KMS-11 (cell line): Measurements from ENCODE around the gene RESF1.

ENCODE experiments used
- H2AFZ ChIP-seq: fragments of 200-600 bp; sonication (generic); 2 replicates; pipeline ENCODE4 v1.6.1; 2016; ENCODE audit warnings: antibody characterized with exemption, mixed run types, low read depth
- H3K27ac ChIP-seq: fragments of 200-600 bp; sonication (generic); 2 replicates; pipeline ENCODE4 v1.6.1; 2016; ENCODE audit warnings: mild to moderate bottlenecking, mixed run types
- H3K27me3 ChIP-seq: fragments of 200-600 bp; sonication (generic); 2 replicates; pipeline ENCODE4 v1.6.1; 2017; ENCODE audit warnings: mild to moderate bottlenecking, low read depth, mixed run types, moderate library complexity; ENCODE audit not compliant: insufficient read depth
- H3K36me3 ChIP-seq: fragments of 200-600 bp; sonication (generic); 2 replicates; pipeline ENCODE4 v1.6.1; 2017; ENCODE audit warnings: mild to moderate bottlenecking, mixed run types; ENCODE audit not compliant: insufficient read depth
- H3K4me1 ChIP-seq: fragments of 200-600 bp; sonication (generic); 2 replicates; pipeline ENCODE4 v1.6.1; 2016; ENCODE audit warnings: mild to moderate bottlenecking, low read depth, mixed run types; ENCODE audit not compliant: poor library complexity, severe bottlenecking
- H3K4me2 ChIP-seq: fragments of 200-600 bp; sonication (generic); 2 replicates; pipeline ENCODE4 v1.7.0; 2016; ENCODE audit warnings: mild to moderate bottlenecking, mixed run types
- H3K4me3 ChIP-seq: fragments of 200-600 bp; sonication (generic); IDR thresholded peaks from 2 replicates; pipeline ENCODE4 v1.6.1; 2017; ENCODE audit warnings: low read depth, low read length, mixed read lengths; ENCODE audit not compliant: insufficient read depth
- H3K79me2 ChIP-seq: fragments of 200-600 bp; sonication (generic); 2 replicates; pipeline ENCODE4 v1.6.1; 2016; ENCODE audit warnings: low read depth, mixed run types; ENCODE audit not compliant: insufficient read depth
- H3K9ac ChIP-seq: fragments of 200-600 bp; sonication (generic); 2 replicates; pipeline ENCODE4 v1.6.1; 2016; ENCODE audit warnings: mild to moderate bottlenecking, mixed run types
- H4K20me1 ChIP-seq: fragments of 200-600 bp; sonication (generic); 2 replicates; pipeline ENCODE4 v1.6.1; 2016; ENCODE audit warnings: mild to moderate bottlenecking, mixed run types; ENCODE audit not compliant: insufficient read depth
- CTCF ChIP-seq: fragments of 200-600 bp; sonication (generic); conservative IDR thresholded peaks from 2 replicates; pipeline ENCODE4 v1.6.1; 2017; ENCODE audit warnings: low read depth, mild to moderate bottlenecking, antibody characterized with exemption, low read length, moderate library complexity, mixed read lengths

The RESF1 gene

DNA sequence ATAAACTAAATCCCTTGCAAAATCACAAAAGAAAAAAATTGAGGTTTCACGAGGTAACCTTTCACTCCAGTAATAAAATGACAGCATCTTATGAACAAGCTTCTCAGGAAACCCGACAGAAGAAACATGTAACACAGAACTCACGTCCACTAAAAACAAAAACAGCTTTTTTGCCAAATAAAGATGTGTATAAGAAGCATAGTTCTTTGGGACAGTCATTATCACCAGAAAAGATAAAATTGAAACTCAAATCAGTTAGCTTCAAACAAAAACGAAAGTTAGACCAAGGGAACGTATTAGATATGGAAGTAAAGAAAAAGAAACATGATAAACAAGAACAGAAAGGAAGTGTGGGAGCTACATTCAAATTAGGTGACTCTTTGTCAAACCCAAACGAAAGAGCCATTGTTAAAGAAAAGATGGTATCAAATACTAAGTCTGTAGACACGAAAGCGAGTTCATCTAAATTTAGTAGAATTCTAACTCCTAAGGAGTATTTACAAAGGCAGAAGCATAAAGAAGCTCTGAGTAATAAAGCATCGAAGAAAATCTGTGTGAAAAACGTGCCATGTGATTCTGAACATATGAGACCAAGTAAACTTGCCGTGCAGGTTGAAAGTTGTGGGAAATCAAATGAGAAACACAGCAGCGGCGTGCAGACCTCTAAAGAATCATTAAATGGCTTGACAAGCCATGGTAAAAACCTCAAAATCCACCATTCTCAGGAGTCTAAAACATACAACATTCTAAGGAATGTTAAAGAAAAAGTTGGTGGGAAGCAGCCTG is 25.8 kb downstream of the RESF1 start:
- Histone ChIP-seq H3K27ac (no peak overlapping the region), H3K4me2 (no peak overlapping the region), H3K4me1 (no peaks in the 10 kb centered on the region), H4K20me1 (no peaks in the 10 kb centered on the region), H2AFZ (no peak overlapping the region), H3K4me3 (no peak overlapping the region), H3K79me2 (no peaks in the 10 kb centered on the region), H3K27me3 (no peaks in the 10 kb centered on the region), H3K36me3 (peaks cover 19% of the 10 kb centered on the region; the same call in 1 of the 2 replicates), H3K9ac (no peak overlapping the region)
- TF ChIP-seq CTCF = no peak

- TF ChIP-seq CTCF = no peak
- Histone ChIP-seq H3K9ac (no peak overlapping the region), H3K79me2 (no peaks in the 10 kb centered on the region), H3K27me3 (no peaks in the 10 kb centered on the region), H3K4me1 (no peaks in the 10 kb centered on the region), H3K36me3 (peaks cover 15% of the 10 kb centered on the region; the same call in 1 of the 2 replicates), H4K20me1 (no peaks in the 10 kb centered on the region), H3K4me2 (no peak overlapping the region), H2AFZ (no peak overlapping the region), H3K4me3 (no peak overlapping the region), H3K27ac (no peak overlapping the region)
Observed at GRCh38 chr12:31985832-31986231, 26.6 kb downstream of the RESF1 start.

- Histone ChIP-seq H4K20me1 (no peaks in the 10 kb centered on the region), H3K4me1 (no peaks in the 10 kb centered on the region), H3K9ac (no peak overlapping the region), H3K4me3 (no peak overlapping the region), H3K36me3 (no peaks in the 10 kb centered on the region), H3K27me3 (no peaks in the 10 kb centered on the region), H3K27ac (no peak overlapping the region), H2AFZ (no peak overlapping the region), H3K4me2 (no peak overlapping the region), H3K79me2 (no peaks in the 10 kb centered on the region)
- no peak for TF ChIP-seq CTCF
Observed at GRCh38 chr12:31989571-31990362, 30.6 kb downstream of the RESF1 start.

DNA sequence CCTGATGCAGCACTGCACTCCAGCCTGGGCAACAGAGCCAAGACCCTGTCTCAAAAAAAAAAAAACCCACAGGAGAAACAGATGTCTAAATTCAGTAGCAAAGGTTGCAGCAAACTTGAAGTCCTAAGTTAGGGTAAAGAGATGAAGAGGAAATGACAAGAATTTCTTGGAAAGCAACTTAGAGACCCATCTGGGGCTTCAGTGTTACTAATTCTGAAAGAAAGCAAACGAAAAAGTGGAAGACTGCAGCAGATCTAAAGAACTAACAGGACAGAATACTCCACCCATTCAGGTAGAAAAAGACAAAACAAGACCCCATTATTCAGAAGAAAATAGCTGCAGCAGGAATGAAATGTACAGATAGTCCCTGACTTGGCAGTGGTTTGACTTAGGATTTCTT is 31.9 kb downstream of the RESF1 start:
- Histone ChIP-seq H3K4me3 (no peak overlapping the region), H3K27ac (no peak overlapping the region), H3K36me3 (no peaks in the 10 kb centered on the region), H4K20me1 (no peaks in the 10 kb centered on the region), H2AFZ (no peak overlapping the region), H3K4me1 (no peaks in the 10 kb centered on the region), H3K9ac (no peak overlapping the region), H3K79me2 (no peaks in the 10 kb centered on the region), H3K4me2 (no peak overlapping the region), H3K27me3 (no peaks in the 10 kb centered on the region)
- no peak for TF ChIP-seq CTCF
